IMR-90 (cell line): Measurements from ENCODE around the gene RHAG. TPM values are rescaled to one million over a fixed set of nuclear protein-coding genes. Genes with fewer than 3 reads are reported as not detected.

ENCODE experiments used
- ATAC-seq: fragments of 200-7000 bp; cut with Tn5 transposase; 2 replicates; pipeline ENCODE4 v1.9.1; 2020; ENCODE audit warnings: low read depth, mild to moderate bottlenecking, moderate library complexity
- BruUV-seq: library from RNA; stranded (reverse); fragments of 400-500 nt; replicated peaks from 2 replicates; lab custom pipeline; 2021; lab: Mats Ljungman, UMichigan
- CTCF ChIA-PET: fragments of 300-600 bp; formaldehyde crosslinking; extraction: SDS; loops from one replicate; lab custom pipeline; 2021; ENCODE audit warnings: antibody characterized with exemption; lab: Yijun Ruan, JAX
- POLR2A ChIA-PET: fragments of 300-600 bp; sonication (Branson Sonifier 250); formaldehyde crosslinking; loops from one replicate; lab custom pipeline; 2022; ENCODE audit warnings: antibody characterized with exemption; ENCODE audit not compliant: unreplicated experiment; lab: Charles Lee
- DNase-seq: peaks from one replicate; pipeline ENCODE4 v3.0.0; 2013
- H2AFZ ChIP-seq: replicated peaks from 2 replicates; pipeline ENCODE3; 2013; ENCODE audit warnings: low read length, mild to moderate bottlenecking; ENCODE audit not compliant: poor library complexity
- H2AK5ac ChIP-seq: 2 replicates; pipeline ENCODE4 v1.6.1; 2013; ENCODE audit warnings: low read depth, low read length, inconsistent platforms
- H2AK9ac ChIP-seq: replicated peaks from 2 replicates; pipeline ENCODE3; 2013; ENCODE audit warnings: mild to moderate bottlenecking, low read depth, low read length, moderate library complexity; ENCODE audit not compliant: poor library complexity
- H2BK120ac ChIP-seq: 2 replicates; pipeline ENCODE4 v1.6.1; 2013; ENCODE audit warnings: low read depth, low read length, inconsistent platforms
- H2BK15ac ChIP-seq: 3 replicates; pipeline ENCODE4 v1.6.1; 2013; ENCODE audit warnings: low read depth, low read length, inconsistent platforms
- H2BK20ac ChIP-seq: 2 replicates; pipeline ENCODE4 v1.6.1; 2013; ENCODE audit warnings: low read depth, mild to moderate bottlenecking, inconsistent platforms, low read length, moderate library complexity
- H2BK5ac ChIP-seq: 2 replicates; pipeline ENCODE4 v1.6.1; 2013; ENCODE audit warnings: mild to moderate bottlenecking, low read depth, low read length, inconsistent platforms; ENCODE audit not compliant: poor library complexity, severe bottlenecking
- H3K14ac ChIP-seq: replicated peaks from 2 replicates; pipeline ENCODE4 v1.6.1; 2013; ENCODE audit warnings: low read depth, low read length, inconsistent platforms
- H3K18ac ChIP-seq: 2 replicates; pipeline ENCODE4 v1.6.1; 2013; ENCODE audit warnings: low read depth, low read length, control low read depth
- H3K23ac ChIP-seq: 2 replicates; pipeline ENCODE4 v1.6.1; 2013; ENCODE audit warnings: low read depth, low read length, inconsistent platforms
- H3K27ac ChIP-seq: 2 replicates; pipeline ENCODE4 v1.5.1; 2013; ENCODE audit warnings: mild to moderate bottlenecking, control low read depth, low read length; ENCODE audit not compliant: insufficient read depth
- H3K27me3 ChIP-seq: 2 replicates; pipeline ENCODE4 v1.6.1; 2013; ENCODE audit warnings: low read length; ENCODE audit not compliant: control insufficient read depth, insufficient read depth
- H3K36me3 ChIP-seq: 2 replicates; pipeline ENCODE4 v1.6.1; 2013; ENCODE audit warnings: low read length, mixed read lengths; ENCODE audit not compliant: control insufficient read depth, insufficient read depth
- H3K4ac ChIP-seq: 2 replicates; pipeline ENCODE4 v1.6.1; 2013; ENCODE audit warnings: low read depth, low read length, inconsistent platforms
- H3K4me1 ChIP-seq: 2 replicates; pipeline ENCODE4 v1.6.1; 2013; ENCODE audit warnings: low read length, mixed read lengths; ENCODE audit not compliant: control insufficient read depth, insufficient read depth
- H3K4me2 ChIP-seq: 2 replicates; pipeline ENCODE4 v1.6.1; 2013; ENCODE audit warnings: low read depth, mild to moderate bottlenecking, control low read depth, low read length, moderate library complexity
- H3K4me3 ChIP-seq: 2 replicates; pipeline ENCODE4 v1.5.1; 2013; ENCODE audit warnings: low read depth, mild to moderate bottlenecking, control low read depth, low read length, moderate library complexity; ENCODE audit not compliant: insufficient read depth
- H3K56ac ChIP-seq: 2 replicates; pipeline ENCODE4 v1.6.1; 2013; ENCODE audit warnings: low read length, inconsistent platforms; ENCODE audit not compliant: insufficient read depth; ENCODE audit errors: extremely low read depth
- H3K79me1 ChIP-seq, 2 experiments: 2 replicates each; pipeline ENCODE4 v1.6.1; 2013; ENCODE audit warnings: low read length in 2 of 2, inconsistent platforms in 1 of 2, low read depth in 1 of 2
- H3K9ac ChIP-seq: 2 replicates; pipeline ENCODE4 v1.6.1; 2013; ENCODE audit warnings: low read depth, low read length, control low read depth
- H3K9me1 ChIP-seq: 2 replicates; pipeline ENCODE4 v1.6.1; 2013; ENCODE audit warnings: low read length, inconsistent platforms; ENCODE audit not compliant: insufficient read depth
- H3K9me3 ChIP-seq: 2 replicates; pipeline ENCODE4 v1.6.1; 2013; ENCODE audit warnings: low read length; ENCODE audit not compliant: control insufficient read depth, insufficient read depth
- H4K20me1 ChIP-seq: 2 replicates; pipeline ENCODE4 v1.6.1; 2013; ENCODE audit warnings: low read length, inconsistent platforms; ENCODE audit not compliant: insufficient read depth
- H4K5ac ChIP-seq: 2 replicates; pipeline ENCODE4 v1.6.1; 2013; ENCODE audit warnings: mild to moderate bottlenecking, low read depth, low read length, control low read depth
- H4K8ac ChIP-seq, 2 experiments: 2 replicates each; pipeline ENCODE4 v1.6.1; 2013; ENCODE audit warnings: low read depth in 2 of 2, low read length in 2 of 2, control low read depth in 1 of 2, inconsistent platforms in 1 of 2
- H4K91ac ChIP-seq: 2 replicates; pipeline ENCODE4 v1.6.1; 2013; ENCODE audit warnings: low read depth, low read length, inconsistent platforms; ENCODE audit not compliant: insufficient read depth
- BHLHE40 ChIP-seq: fragments of 150-350 bp; IDR thresholded peaks from 2 replicates; pipeline ENCODE4 v1.6.1; 2016; ENCODE audit warnings: mild to moderate bottlenecking, low read depth, low read length
- CEBPB ChIP-seq: IDR thresholded peaks from 2 replicates; pipeline ENCODE4 v1.6.1; 2012; ENCODE audit warnings: low read depth, low read length, improper control_type of control experiment
- CHD1 ChIP-seq: IDR thresholded peaks from 2 replicates; pipeline ENCODE4 v1.6.1; 2012; ENCODE audit warnings: low read depth, low read length, improper control_type of control experiment
- CTCF ChIP-seq: conservative IDR thresholded peaks from 2 replicates; pipeline ENCODE4 v1.5.1; 2012; ENCODE audit warnings: mild to moderate bottlenecking, low read depth, low read length, improper control_type of control experiment
- FOS ChIP-seq: fragments of 150-350 bp; IDR thresholded peaks from 2 replicates; pipeline ENCODE4 v1.6.1; 2016; ENCODE audit warnings: low read depth, low read length
- MAFK ChIP-seq: IDR thresholded peaks from 2 replicates; pipeline ENCODE4 v1.6.1; 2012; ENCODE audit warnings: low read depth, low read length, improper control_type of control experiment
- MAZ ChIP-seq: IDR thresholded peaks from 2 replicates; pipeline ENCODE4 v1.6.1; 2012; ENCODE audit warnings: low read depth, mild to moderate bottlenecking, low read length, improper control_type of control experiment, moderate library complexity, borderline replicate concordance
- MXI1 ChIP-seq: IDR thresholded peaks from 2 replicates; pipeline ENCODE4 v1.6.1; 2012; ENCODE audit warnings: low read depth, mild to moderate bottlenecking, low read length, moderate library complexity, borderline replicate concordance
- NFE2L2 ChIP-seq: fragments of 150-350 bp; IDR thresholded peaks from 2 replicates; pipeline ENCODE4 v1.6.1; 2016; ENCODE audit warnings: low read depth, mild to moderate bottlenecking, low read length
- POLR2A ChIP-seq: IDR thresholded peaks from 2 replicates; pipeline ENCODE4 v1.6.1; 2012; ENCODE audit warnings: mild to moderate bottlenecking, low read depth, low read length
- RAD21 ChIP-seq: IDR thresholded peaks from 2 replicates; pipeline ENCODE4 v1.6.1; 2012; ENCODE audit warnings: low read length, improper control_type of control experiment
- RCOR1 ChIP-seq: IDR thresholded peaks from 2 replicates; pipeline ENCODE4 v1.6.1; 2012; ENCODE audit warnings: mild to moderate bottlenecking, low read length, improper control_type of control experiment; ENCODE audit not compliant: insufficient replicate concordance
- RFX5 ChIP-seq: IDR thresholded peaks from 2 replicates; pipeline ENCODE4 v1.8.0; 2012; ENCODE audit warnings: low read depth, mild to moderate bottlenecking, low read length, moderate library complexity
- SMC3 ChIP-seq: fragments of 150-350 bp; IDR thresholded peaks from 2 replicates; pipeline ENCODE4 v1.6.1; 2016; ENCODE audit warnings: low read depth, mild to moderate bottlenecking, antibody characterized with exemption, low read length, moderate library complexity
- WGBS, 2 experiments: methylation state at CpG; one replicate each; pipeline versions ENCODE4 v1.1.5 to v1.1.7; 2013; ENCODE audit warnings: missing lambda C conversion rate in 2 of 2; ENCODE audit not compliant: insufficient read length in 1 of 2; ENCODE audit errors: extremely low coverage in 2 of 2; 5-methylcytosine and 5-hydroxymethylcytosine counted together
- dilution Hi-C: fragments of 300-500 bp; cut with HindIII; formaldehyde crosslinking; loops from one replicate; pipeline ENCODE4 v1.14.3; 2018; ENCODE audit warnings: low sequenced_read_pairs; ENCODE audit not compliant: unreplicated experiment
- in situ Hi-C: fragments of 300-500 bp; cut with MboI; formaldehyde crosslinking; loops from 3 replicates; pipeline ENCODE4 v1.14.3; 2019; ENCODE audit warnings: low sequenced_read_pairs, inconsistent platforms, mixed read lengths
- intact Hi-C: fragments of 100-400 bp; cut with micrococcal nuclease; formaldehyde crosslinking; loops from 2 replicates; pipeline ENCODE4 v1.10.0; 2022
- polyA plus RNA-seq, 3 experiments: library from polyadenylated mRNA; depleted of rRNA; stranded (reverse); fragments of >200 nt; gene quantifications; 2 replicates each; pipeline ENCODE4 v1.2.3, GENCODE V29; 2012; ENCODE audit warnings: low replicate concordance in 1 of 3
- total RNA-seq: library from RNA; depleted of rRNA; stranded (reverse); fragments of >200 nt; gene quantifications from 2 replicates; pipeline ENCODE4 v1.2.3, GENCODE V29; 2012
- TF ChIP-seq, protein P1 (sequence below): fragments of 150-350 bp; IDR thresholded peaks from 2 replicates; pipeline ENCODE4 v1.6.1; 2017; ENCODE audit warnings: mild to moderate bottlenecking, antibody characterized with exemption, low read length, low read depth
- TF ChIP-seq, protein P2 (sequence below): fragments of 150-350 bp; IDR thresholded peaks from 2 replicates; pipeline ENCODE4 v1.6.1; 2016; ENCODE audit warnings: low read depth, mild to moderate bottlenecking, low read length, moderate library complexity, borderline replicate concordance

Gene RHAG
- total and polyA plus RNA-seq, 2 of the 4 experiments (the other 2 are of a cell fraction): not detected

DNA sequence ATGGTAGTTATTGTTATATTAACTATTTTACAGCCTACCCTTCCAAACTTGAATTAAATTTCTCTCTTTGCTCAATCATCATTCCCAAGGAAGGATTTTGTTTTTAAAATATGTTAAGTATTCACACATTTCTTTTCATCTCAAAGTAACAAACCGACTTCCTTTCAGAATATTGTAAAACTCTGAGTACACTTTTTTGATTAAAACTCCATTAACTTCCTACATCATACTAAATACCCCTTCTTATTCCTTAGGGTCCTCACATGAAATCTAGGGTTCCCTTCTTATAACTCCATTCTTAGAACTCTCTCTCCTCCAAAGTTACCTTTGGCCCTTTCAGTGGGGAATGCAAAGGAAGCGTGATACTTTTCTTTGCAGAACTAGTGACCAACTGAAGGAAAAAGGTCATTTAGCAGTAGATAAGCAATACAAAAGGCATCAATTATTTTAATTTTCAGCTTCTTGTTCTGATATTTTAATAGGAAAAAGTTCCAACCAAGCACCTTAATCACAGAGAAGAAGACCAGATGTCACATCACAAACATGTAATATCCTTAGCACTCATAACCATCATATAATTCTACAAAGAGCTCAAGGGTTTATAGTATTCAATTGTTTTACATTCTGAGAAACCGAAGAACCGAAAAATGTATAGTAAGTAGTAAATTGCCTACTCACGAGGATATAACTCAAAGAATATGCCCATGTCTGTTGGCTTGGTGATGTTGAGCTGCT lies 494 bp downstream of the RHAG start:
- Histone ChIP-seq H3K27me3 (no peaks in the 10 kb centered on the region), H3K18ac (no peak overlapping the region), H3K9ac (no peak overlapping the region), H2BK15ac (no peak overlapping the region), H4K5ac (no peak overlapping the region), H3K36me3 (no peaks in the 10 kb centered on the region), H2AK9ac (no peak overlapping the region), H2AK5ac (no peak overlapping the region), H3K4me2 (no peak overlapping the region), H3K23ac (no peak overlapping the region), H3K9me1 (no peaks in the 10 kb centered on the region), H4K20me1 (no peaks in the 10 kb centered on the region), H4K91ac (no peak overlapping the region), H3K4me3 (no peak overlapping the region), H3K4ac (no peak overlapping the region), H2BK120ac (no peak overlapping the region), H4K8ac (no peak overlapping the region), H3K27ac (no peak overlapping the region), H2AFZ (no peak overlapping the region), H2BK20ac (no peak overlapping the region), H3K4me1 (no peaks in the 10 kb centered on the region), H2BK5ac (no peak overlapping the region), H3K14ac (no peak overlapping the region), H3K79me1 (no peaks in the 10 kb centered on the region), H3K56ac (no peak overlapping the region), H3K9me3 (no peaks in the 10 kb centered on the region)
- in situ Hi-C loops (no loop called here), intact Hi-C loops (no loop called here), dilution Hi-C loops (no loop called here)
- CTCF ChIA-PET: no interaction called here
- BruUV-seq: no TSS peak
- no peak for DNase-seq
- no CpG with 5 or more reads among the region's 5 CpGs for WGBS, 2 experiments
- no peak for TF ChIP-seq POLR2A
- TF ChIP-seq CEBPB: no peak
- TF ChIP-seq CHD1: no peak
- no peak for TF ChIP-seq CTCF
- TF ChIP-seq MAZ: no peak
- no peak for TF ChIP-seq BHLHE40
- TF ChIP-seq FOS: no peak
- TF ChIP-seq RCOR1: no peak
- no peak for TF ChIP-seq SMC3
- TF ChIP-seq MXI1: no peak
- TF ChIP-seq MAFK: no peak
- TF ChIP-seq RFX5: no peak
- TF ChIP-seq, protein P1, sequence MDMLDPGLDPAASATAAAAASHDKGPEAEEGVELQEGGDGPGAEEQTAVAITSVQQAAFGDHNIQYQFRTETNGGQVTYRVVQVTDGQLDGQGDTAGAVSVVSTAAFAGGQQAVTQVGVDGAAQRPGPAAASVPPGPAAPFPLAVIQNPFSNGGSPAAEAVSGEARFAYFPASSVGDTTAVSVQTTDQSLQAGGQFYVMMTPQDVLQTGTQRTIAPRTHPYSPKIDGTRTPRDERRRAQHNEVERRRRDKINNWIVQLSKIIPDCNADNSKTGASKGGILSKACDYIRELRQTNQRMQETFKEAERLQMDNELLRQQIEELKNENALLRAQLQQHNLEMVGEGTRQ: no peak
- no peak for TF ChIP-seq RAD21
- TF ChIP-seq, protein P2, sequence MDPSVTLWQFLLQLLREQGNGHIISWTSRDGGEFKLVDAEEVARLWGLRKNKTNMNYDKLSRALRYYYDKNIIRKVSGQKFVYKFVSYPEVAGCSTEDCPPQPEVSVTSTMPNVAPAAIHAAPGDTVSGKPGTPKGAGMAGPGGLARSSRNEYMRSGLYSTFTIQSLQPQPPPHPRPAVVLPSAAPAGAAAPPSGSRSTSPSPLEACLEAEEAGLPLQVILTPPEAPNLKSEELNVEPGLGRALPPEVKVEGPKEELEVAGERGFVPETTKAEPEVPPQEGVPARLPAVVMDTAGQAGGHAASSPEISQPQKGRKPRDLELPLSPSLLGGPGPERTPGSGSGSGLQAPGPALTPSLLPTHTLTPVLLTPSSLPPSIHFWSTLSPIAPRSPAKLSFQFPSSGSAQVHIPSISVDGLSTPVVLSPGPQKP: no peak
- no peak for TF ChIP-seq NFE2L2
- no peak for ATAC-seq
- POLR2A ChIA-PET: no interaction called here
